Measurements from ENCODE around the gene FAHD1. TPM values are rescaled to one million over a fixed set of nuclear protein-coding genes. Genes with fewer than 3 reads are reported as not detected.

Gene FAHD1
- total and polyA plus RNA-seq, 3 donors from 2014 or later, result 20.6 to 65.8 (median 57.5) TPM

DNA sequence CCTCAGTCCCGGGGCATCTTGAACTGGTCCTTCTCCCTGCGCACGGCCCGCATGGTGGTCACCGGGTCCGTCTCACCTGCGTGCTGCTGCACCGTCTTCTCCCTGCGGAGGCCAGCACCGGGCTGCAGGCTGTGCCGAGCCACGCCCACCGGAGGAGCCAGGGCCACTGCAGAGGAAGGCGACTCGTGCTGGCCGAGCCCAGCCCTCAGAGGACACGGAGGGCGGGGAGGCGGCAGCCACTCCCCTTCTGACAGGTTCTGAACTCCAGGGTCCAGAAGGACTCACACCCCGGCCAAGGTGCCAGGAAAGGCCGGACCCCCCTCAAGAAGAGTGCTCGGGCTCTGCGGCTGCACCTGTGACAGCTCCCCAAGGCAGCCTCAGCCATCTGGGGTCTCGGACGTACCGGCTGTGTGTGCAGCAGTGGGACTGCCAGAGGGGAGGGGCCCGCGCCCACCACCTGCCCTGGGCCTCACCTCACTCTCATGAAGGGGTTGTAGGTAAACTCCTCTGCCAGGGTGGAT is 17.7 kb upstream of the FAHD1 start:
- Histone ChIP-seq H3K27me3 (no peaks in the 10 kb centered on the region), H3K36me3 (ENCODE audit: low read depth, missing control alignments) (no peaks in the 10 kb centered on the region), H3K9me3 (no peaks in the 10 kb centered on the region), H3K27ac (no peak overlapping the region), H3K4me1 (no peaks in the 10 kb centered on the region), H3K4me3 (no peak overlapping the region)
- WGBS, 2 donors, result 79 to 84% methylated on average over 21 to 27 of the region's 28 CpGs
- no peak for DNase-seq
- intact Hi-C loops (cut with DNase I; ENCODE audit: low total_unique reads), result no loop called here
- no peak for TF ChIP-seq CTCF (IDR thresholded peaks at IDR 0.05)

GRCh38 chr16:1810106-1810505 is 16.9 kb upstream of the FAHD1 start:
- Histone ChIP-seq H3K4me1 (no peaks in the 10 kb centered on the region), H3K9me3 (no peaks in the 10 kb centered on the region), H3K4me3 (no peak overlapping the region), H3K27ac (no peak overlapping the region), H3K36me3 (ENCODE audit: low read depth, missing control alignments) (no peaks in the 10 kb centered on the region), H3K27me3 (no peaks in the 10 kb centered on the region)
- intact Hi-C loops (cut with DNase I; ENCODE audit: low total_unique reads), result no loop called here
- no peak for DNase-seq
- TF ChIP-seq CTCF (IDR thresholded peaks at IDR 0.05) (no peak), POLR2A (IDR thresholded peaks at IDR 0.05) (no peak)
- WGBS, 2 donors, result 93 to 95% methylated on average over 16 of the region's 16 CpGs

DNA sequence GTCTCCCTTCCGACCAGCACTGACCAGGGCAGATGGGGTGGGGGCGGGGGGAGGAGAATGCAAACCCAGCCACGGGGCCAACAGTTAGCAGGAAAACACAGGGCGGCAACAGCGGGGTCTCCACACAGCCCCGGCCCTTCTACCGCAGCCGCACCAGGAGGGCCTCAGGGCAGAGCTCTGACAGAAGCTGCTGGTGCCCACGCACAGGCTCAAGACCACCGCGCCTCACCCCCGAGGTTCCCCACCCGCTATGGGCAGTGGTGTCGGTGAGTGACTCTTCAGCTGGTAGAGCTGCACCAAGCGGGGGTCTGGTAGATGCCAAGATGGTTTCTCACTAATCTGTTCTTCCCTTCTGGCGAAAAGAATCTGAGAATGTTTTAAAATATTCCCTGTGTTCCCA is 16.5 kb upstream of the FAHD1 start:
- H3K4me1 ChIP-seq, result no peaks in the 10 kb centered on the region
- WGBS, 2 donors, result 92 to 93% methylated on average over 14 to 16 of the region's 16 CpGs
- intact Hi-C loops (cut with DNase I; ENCODE audit: low total_unique reads), result no loop called here
- no peak for TF ChIP-seq POLR2A (IDR thresholded peaks at IDR 0.05)
- no peak for TF ChIP-seq CTCF (IDR thresholded peaks at IDR 0.05)
- H3K4me3 ChIP-seq, result no peak overlapping the region
- DNase-seq, result no peak
- no peaks in the 10 kb centered on the region for H3K27me3 ChIP-seq
- H3K27ac ChIP-seq, result no peak overlapping the region
- no peaks in the 10 kb centered on the region for H3K9me3 ChIP-seq
- H3K36me3 ChIP-seq (ENCODE audit: low read depth, missing control alignments), result no peaks in the 10 kb centered on the region

GRCh38 chr16:1812732-1813163 is 14.3 kb upstream of the FAHD1 start:
- TF ChIP-seq POLR2A (IDR thresholded peaks at IDR 0.05) (no peak), CTCF (IDR thresholded peaks at IDR 0.05) (peak in 2 of 3 experiments; percentile 25 to 26)
- H3K27ac ChIP-seq, result no peak overlapping the region
- no peak overlapping the region for H3K4me3 ChIP-seq
- 35 to 41% methylated on average over 17 of the region's 17 CpGs for WGBS, 2 donors
- peak; percentile 74 for DNase-seq
- intact Hi-C loops (cut with DNase I; ENCODE audit: low total_unique reads), result no loop called here
- no peaks in the 10 kb centered on the region for H3K9me3 ChIP-seq
- no peaks in the 10 kb centered on the region for H3K27me3 ChIP-seq
- no peaks in the 10 kb centered on the region for H3K4me1 ChIP-seq
- no peaks in the 10 kb centered on the region for H3K36me3 ChIP-seq (ENCODE audit: low read depth, missing control alignments)

GRCh38 chr16:1815461-1815860 is 11.5 kb upstream of the FAHD1 start:
- no peak for TF ChIP-seq POLR2A (IDR thresholded peaks at IDR 0.05)
- TF ChIP-seq CTCF (IDR thresholded peaks at IDR 0.05), result no peak
- 92 to 94% methylated on average over 11 of the region's 11 CpGs for WGBS, 2 donors
- no peaks in the 10 kb centered on the region for H3K27me3 ChIP-seq
- H3K27ac ChIP-seq, result no peak overlapping the region
- no peaks in the 10 kb centered on the region for H3K36me3 ChIP-seq (ENCODE audit: low read depth, missing control alignments)
- intact Hi-C loops (cut with DNase I; ENCODE audit: low total_unique reads), result no loop called here
- DNase-seq, result no peak
- H3K4me1 ChIP-seq, result no peaks in the 10 kb centered on the region
- H3K9me3 ChIP-seq, result no peaks in the 10 kb centered on the region
- no peak overlapping the region for H3K4me3 ChIP-seq
